Smooth muscle cell (in vitro differentiated cells): ENCODE results near the gene TPI1. TPM values are rescaled to one million over a fixed set of nuclear protein-coding genes. Genes with fewer than 3 reads are reported as not detected.

ENCODE experiments used
- DNase-seq: peaks from one replicate; lab custom pipeline; 2025; ENCODE audit not compliant: unreplicated experiment; lab: John Stamatoyannopoulos, UW
- H2AFZ ChIP-seq: fragments of 200-600 bp; sonication (generic); 2 replicates; pipeline ENCODE4 v1.6.0; 2016; ENCODE audit warnings: antibody characterized with exemption, low read depth, mild to moderate bottlenecking
- H3F3A ChIP-seq: fragments of 200-600 bp; sonication (generic); 2 replicates; pipeline ENCODE4 v1.6.0; 2017; ENCODE audit warnings: antibody characterized with exemption, low read depth
- H3K27ac ChIP-seq: fragments of 200-600 bp; sonication (generic); 2 replicates; pipeline ENCODE4 v1.5.1; 2016; ENCODE audit warnings: low read depth, mild to moderate bottlenecking
- H3K27me3 ChIP-seq: fragments of 200-600 bp; sonication (generic); 2 replicates; pipeline ENCODE4 v1.6.1; 2016; ENCODE audit warnings: low read depth, mild to moderate bottlenecking
- H3K36me3 ChIP-seq: fragments of 200-600 bp; sonication (generic); 2 replicates; pipeline ENCODE4 v1.5.1; 2016; ENCODE audit warnings: low read depth
- H3K4me1 ChIP-seq: fragments of 200-600 bp; sonication (generic); 2 replicates; pipeline ENCODE4 v1.5.1; 2016; ENCODE audit warnings: low read depth
- H3K4me2 ChIP-seq: fragments of 200-600 bp; sonication (generic); 2 replicates; pipeline ENCODE4 v1.6.0; 2016; ENCODE audit warnings: mild to moderate bottlenecking
- H3K4me3 ChIP-seq: fragments of 200-600 bp; sonication (generic); 2 replicates; pipeline ENCODE4 v1.5.1; 2016; ENCODE audit warnings: mild to moderate bottlenecking
- H3K79me2 ChIP-seq: fragments of 200-600 bp; sonication (generic); 2 replicates; pipeline ENCODE4 v1.6.0; 2016; ENCODE audit warnings: low read depth, mild to moderate bottlenecking
- H3K9ac ChIP-seq: fragments of 200-600 bp; sonication (generic); 2 replicates; pipeline ENCODE4 v1.6.0; 2016; ENCODE audit warnings: low read depth
- H3K9me3 ChIP-seq: fragments of 200-600 bp; sonication (generic); replicated peaks from 2 replicates; pipeline ENCODE4 v1.5.1; 2016; ENCODE audit warnings: low read depth
- H4K20me1 ChIP-seq: fragments of 200-600 bp; sonication (generic); 2 replicates; pipeline ENCODE4 v1.6.0; 2016; ENCODE audit warnings: low read depth
- CTCF ChIP-seq: fragments of 200-600 bp; sonication (generic); IDR thresholded peaks from 2 replicates; pipeline ENCODE4 v1.5.1; 2017; ENCODE audit warnings: borderline replicate concordance, mild to moderate bottlenecking, antibody characterized with exemption; ENCODE audit not compliant: insufficient read depth, poor library complexity, severe bottlenecking
- WGBS: methylation state at CpG from one replicate; pipeline ENCODE4 v1.1.7; 2016; ENCODE audit warnings: low lambda C conversion rate; 5-methylcytosine and 5-hydroxymethylcytosine counted together
- polyA plus RNA-seq: library from polyadenylated mRNA; unstranded; fragments of >200 nt; fragmentation: Nextera tagmentation; extraction: Ambion mirVana; gene quantifications from 2 replicates; pipeline ENCODE4 v1.2.1, GENCODE V29; 2016
- total RNA-seq: library from RNA; depleted of rRNA; stranded (reverse); fragments of >200 nt; gene quantifications from 2 replicates; pipeline ENCODE4 v1.2.3, GENCODE V29; 2014

TPI1 gene
- total and polyA plus RNA-seq, 2 experiments from 2014 or later: 1,199 to 2,097 TPM

GRCh38 chr12:6896846-6897435, 29.6 kb downstream of the TPI1 start:
- no peak overlapping the region for H3K4me3 ChIP-seq
- no peaks in the 10 kb centered on the region for H3K9me3 ChIP-seq
- no peaks in the 10 kb centered on the region for H3K4me1 ChIP-seq
- no peak overlapping the region for H2AFZ ChIP-seq
- TF ChIP-seq CTCF: no peak
- no peaks in the 10 kb centered on the region for H3F3A ChIP-seq
- no peaks in the 10 kb centered on the region for H4K20me1 ChIP-seq
- 93% methylated on average over 6 of the region's 6 CpGs for WGBS
- no peak overlapping the region for H3K27ac ChIP-seq
- no peaks in the 10 kb centered on the region for H3K27me3 ChIP-seq
- H3K36me3 ChIP-seq: no peaks in the 10 kb centered on the region
- H3K79me2 ChIP-seq: no peaks in the 10 kb centered on the region
- no peak overlapping the region for H3K9ac ChIP-seq
- H3K4me2 ChIP-seq: no peak overlapping the region
- no peak for DNase-seq

GRCh38 chr12:6899427-6899826, 32.1 kb downstream of the TPI1 start:
- Histone ChIP-seq H3F3A (no peaks in the 10 kb centered on the region), H3K4me2 (no peak overlapping the region), H3K36me3 (no peaks in the 10 kb centered on the region), H3K27me3 (no peaks in the 10 kb centered on the region), H3K9ac (no peak overlapping the region), H4K20me1 (no peaks in the 10 kb centered on the region), H2AFZ (no peak overlapping the region), H3K27ac (no peak overlapping the region), H3K79me2 (no peaks in the 10 kb centered on the region), H3K4me1 (peaks cover 4% of the 10 kb centered on the region), H3K4me3 (no peak overlapping the region), H3K9me3 (no peaks in the 10 kb centered on the region)
- no peak for TF ChIP-seq CTCF
- DNase-seq: no peak
- WGBS: 93% methylated on average over 5 of the region's 5 CpGs

GRCh38 chr12:6899837-6900519, 32.6 kb downstream of the TPI1 start:
- no peaks in the 10 kb centered on the region for H3K27me3 ChIP-seq
- H3F3A ChIP-seq: no peaks in the 10 kb centered on the region
- no peak for TF ChIP-seq CTCF
- H3K9ac ChIP-seq: no peak overlapping the region
- H3K9me3 ChIP-seq: no peaks in the 10 kb centered on the region
- no peak overlapping the region for H3K4me3 ChIP-seq
- 87% methylated on average over 10 of the region's 10 CpGs for WGBS
- H3K4me2 ChIP-seq: no peak overlapping the region
- H2AFZ ChIP-seq: no peak overlapping the region
- no peak for DNase-seq
- H4K20me1 ChIP-seq: no peaks in the 10 kb centered on the region
- H3K27ac ChIP-seq: no peak overlapping the region
- no peaks in the 10 kb centered on the region for H3K36me3 ChIP-seq
- H3K4me1 ChIP-seq: peaks cover 5% of the 10 kb centered on the region
- no peaks in the 10 kb centered on the region for H3K79me2 ChIP-seq

GRCh38 chr12:6902448-6902847, 35.1 kb downstream of the TPI1 start:
- H3K27ac ChIP-seq: no peak overlapping the region
- H3F3A ChIP-seq: no peaks in the 10 kb centered on the region
- TF ChIP-seq CTCF: no peak
- no peak overlapping the region for H3K4me2 ChIP-seq
- H3K36me3 ChIP-seq: no peaks in the 10 kb centered on the region
- no peaks in the 10 kb centered on the region for H3K9me3 ChIP-seq
- 94% methylated on average over 4 of the region's 4 CpGs for WGBS
- no peak for DNase-seq
- no peaks in the 10 kb centered on the region for H3K79me2 ChIP-seq
- no peak overlapping the region for H3K4me3 ChIP-seq
- H3K9ac ChIP-seq: no peak overlapping the region
- H3K27me3 ChIP-seq: no peaks in the 10 kb centered on the region
- H4K20me1 ChIP-seq: no peaks in the 10 kb centered on the region
- H2AFZ ChIP-seq: no peak overlapping the region
- H3K4me1 ChIP-seq: peaks cover 10% of the 10 kb centered on the region
